ENCODE data around the gene ABCE1.
"Not testable (repeated sequence)": the region's sequence is repeated elsewhere in the genome, so short reads cannot be mapped to it uniquely, and the experiment has no call there.

ABCE1 gene

DNA sequence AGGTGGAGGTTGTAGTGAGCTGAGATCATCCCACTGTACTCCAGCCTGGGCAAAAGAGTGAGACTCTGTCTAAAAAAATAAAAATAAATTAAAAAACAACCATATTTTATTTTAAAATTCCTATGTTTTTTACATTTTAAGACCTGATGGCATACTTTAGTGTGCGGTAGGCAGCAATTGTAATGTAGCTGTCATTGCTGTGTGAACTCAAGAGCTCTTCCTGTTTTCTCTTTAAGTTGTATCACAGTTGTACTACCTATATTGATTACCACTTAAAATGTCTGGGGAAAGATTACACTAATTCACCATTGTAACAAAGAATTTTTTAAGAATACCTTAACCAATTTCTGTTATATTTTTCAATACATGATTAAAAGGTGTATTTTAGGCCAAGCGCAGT, 27.3 kb downstream of the ABCE1 start:
- H3K27ac ChIP-seq, result no peak overlapping the region
- H3K4me2 ChIP-seq, result no peak overlapping the region
- peaks cover 0 to 49% (median 18%) of the 10 kb centered on the region in 11 experiments; a peak in 12 of 22 replicates for H4K20me1 ChIP-seq
- H3K36me3 ChIP-seq, result peaks cover 87 to 100% (median 94%) of the 10 kb centered on the region in 11 experiments
- no peak overlapping the region for H3K9ac ChIP-seq
- no peaks in the 10 kb centered on the region for H3K9me3 ChIP-seq (replicated peaks in 1 of 11)
- H3K4me3 ChIP-seq, result no peak overlapping the region
- TF ChIP-seq Cebpa-rat (IDR thresholded peaks at IDR 0.05), result no peak
- H3K4me1 ChIP-seq, result no peaks in the 10 kb centered on the region
- H3K27me3 ChIP-seq, result no peaks in the 10 kb centered on the region

DNA sequence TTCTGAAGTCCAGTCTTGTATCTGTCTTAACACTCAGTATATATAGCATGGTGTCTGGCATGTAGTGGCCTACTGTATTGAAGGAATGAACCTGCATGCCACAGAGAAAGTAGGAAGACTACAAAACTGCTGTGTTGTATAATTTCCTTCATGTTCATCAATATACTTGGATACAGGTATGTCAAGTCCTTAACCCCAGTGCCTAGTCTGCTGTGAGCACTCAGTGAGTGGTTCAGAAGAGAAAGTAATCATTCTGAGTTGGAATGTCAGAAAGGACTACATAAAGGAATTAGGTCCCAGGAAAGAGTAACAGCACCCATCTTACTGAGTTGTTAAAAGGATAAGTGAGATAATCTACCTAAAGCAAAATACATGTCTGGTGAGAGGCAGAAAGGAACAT, 32.0 kb downstream of the ABCE1 start:
- H3K9me3 ChIP-seq (replicated peaks in 1 of 11), result no peaks in the 10 kb centered on the region
- H3K4me2 ChIP-seq, result no peak overlapping the region
- TF ChIP-seq Cebpa-rat (IDR thresholded peaks at IDR 0.05), result no peak
- no peaks in the 10 kb centered on the region for H3K27me3 ChIP-seq
- H3K36me3 ChIP-seq, result peaks cover 45 to 99% (median 72%) of the 10 kb centered on the region in 11 experiments
- peaks cover 5 to 17% (median 8%) of the 10 kb centered on the region in 10 experiments; a peak in 17 of 20 replicates for H3K4me1 ChIP-seq
- no peak overlapping the region for H3K4me3 ChIP-seq
- H4K20me1 ChIP-seq, result peaks cover 2 to 62% (median 26%) of the 10 kb centered on the region in 11 experiments; a peak in 17 of 22 replicates
- no peak overlapping the region for H3K9ac ChIP-seq
- no peak overlapping the region for H3K27ac ChIP-seq

DNA sequence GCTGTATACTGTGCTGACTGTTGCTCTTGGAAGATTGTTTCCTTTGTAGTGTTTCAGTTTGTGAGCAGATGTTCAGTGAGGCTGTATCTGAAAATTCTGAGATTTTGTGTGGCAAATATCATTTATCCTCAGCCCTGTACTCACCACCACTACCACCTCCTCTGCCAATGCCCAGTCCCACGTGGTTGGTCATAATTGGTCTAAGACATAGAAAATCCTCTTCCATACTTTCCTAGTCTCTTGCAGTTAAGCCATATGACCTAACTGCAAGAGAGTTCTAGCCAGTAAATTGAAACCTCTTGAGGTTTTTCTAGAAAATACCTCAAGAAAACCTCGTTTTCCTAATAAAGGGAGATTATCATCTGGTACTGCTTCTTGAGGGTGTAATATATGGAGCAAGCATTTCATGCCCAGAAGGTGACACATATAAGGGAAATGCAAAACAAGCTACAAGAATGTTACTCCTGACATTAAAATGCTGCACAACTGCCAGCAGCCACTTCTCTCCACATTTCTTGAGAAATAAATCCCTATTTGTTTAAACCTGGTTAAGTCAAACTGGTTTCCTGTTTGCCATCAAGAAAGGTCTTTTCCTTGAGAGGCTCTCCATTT, 32.8 kb downstream of the ABCE1 start:
- TF ChIP-seq Cebpa-rat (IDR thresholded peaks at IDR 0.05), result no peak
- H3K4me3 ChIP-seq, result no peak overlapping the region
- no peak overlapping the region for H3K9ac ChIP-seq
- peaks cover 2 to 63% (median 26%) of the 10 kb centered on the region in 11 experiments; a peak in 16 of 22 replicates for H4K20me1 ChIP-seq
- H3K4me2 ChIP-seq, result no peak overlapping the region
- no peaks in the 10 kb centered on the region for H3K9me3 ChIP-seq (replicated peaks in 1 of 11)
- H3K4me1 ChIP-seq, result peaks cover 5 to 17% (median 8%) of the 10 kb centered on the region in 10 experiments; a peak in 17 of 20 replicates
- H3K27me3 ChIP-seq, result no peaks in the 10 kb centered on the region
- H3K36me3 ChIP-seq, result peaks cover 44 to 99% (median 72%) of the 10 kb centered on the region in 11 experiments
- no peak overlapping the region for H3K27ac ChIP-seq

DNA sequence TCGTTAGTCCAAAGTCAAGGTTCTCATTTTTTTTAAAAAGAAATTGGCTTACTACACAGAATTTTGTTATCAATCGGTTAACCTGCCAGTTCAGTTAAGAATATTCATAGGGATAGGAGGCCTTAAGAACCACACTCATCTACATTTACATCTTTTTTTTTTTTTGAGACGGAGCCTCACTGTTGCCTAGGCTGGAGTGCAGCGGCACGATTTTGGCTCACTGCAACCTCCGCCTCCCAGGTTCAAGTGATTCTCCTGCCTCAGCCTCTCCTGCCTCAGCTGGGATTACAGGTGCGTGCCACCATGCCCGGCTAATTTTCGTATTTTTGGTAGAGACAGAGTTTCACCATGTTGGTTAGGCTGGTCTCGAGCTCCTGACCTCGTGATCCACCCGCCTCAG, 33.7 kb downstream of the ABCE1 start:
- H3K36me3 ChIP-seq, result peaks cover 34 to 94% (median 65%) of the 10 kb centered on the region in 11 experiments
- peaks cover 5 to 17% (median 8%) of the 10 kb centered on the region in 10 experiments; a peak in 17 of 20 replicates for H3K4me1 ChIP-seq
- peaks cover 2 to 59% (median 26%) of the 10 kb centered on the region in 11 experiments; a peak in 15 of 22 replicates for H4K20me1 ChIP-seq
- H3K4me3 ChIP-seq, result no peak overlapping the region
- no peaks in the 10 kb centered on the region for H3K9me3 ChIP-seq (replicated peaks in 1 of 11)
- H3K9ac ChIP-seq, result no peak overlapping the region
- no peak overlapping the region for H3K27ac ChIP-seq
- H3K4me2 ChIP-seq, result no peak overlapping the region
- no peaks in the 10 kb centered on the region for H3K27me3 ChIP-seq
- no peak for TF ChIP-seq Cebpa-rat (IDR thresholded peaks at IDR 0.05)

DNA sequence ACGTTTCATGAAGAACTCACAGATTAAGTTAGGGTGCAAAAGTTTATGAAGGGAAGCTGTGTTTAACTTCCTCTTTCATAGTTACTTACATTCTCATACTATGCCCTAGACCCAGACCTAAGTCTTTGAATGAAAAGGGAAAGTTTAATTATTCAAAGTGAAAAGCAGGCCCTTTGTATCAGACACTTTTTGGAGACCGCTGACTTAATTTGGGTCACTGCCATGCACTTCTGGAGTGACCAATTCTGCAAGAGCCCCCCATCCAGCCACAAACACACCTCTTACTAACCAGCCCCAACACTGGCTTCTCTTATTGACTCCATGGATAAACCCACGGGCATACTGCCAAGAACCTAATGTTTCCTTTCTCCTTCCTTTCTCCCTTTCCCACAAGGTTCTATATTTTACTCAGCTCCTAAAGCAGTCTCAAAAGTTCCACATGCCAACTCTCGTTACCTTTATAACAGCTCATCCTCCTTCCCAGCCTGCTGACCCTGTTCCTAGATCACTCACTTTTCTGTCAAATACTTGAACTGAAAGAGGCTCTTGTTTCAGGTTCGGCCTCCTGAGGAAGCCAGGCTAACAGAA, 34.5 kb downstream of the ABCE1 start:
- no peak for TF ChIP-seq Cebpa-rat (IDR thresholded peaks at IDR 0.05)
- peaks cover 2 to 53% (median 26%) of the 10 kb centered on the region in 11 experiments; a peak in 15 of 22 replicates for H4K20me1 ChIP-seq
- H3K4me3 ChIP-seq, result no peak overlapping the region
- H3K36me3 ChIP-seq, result peaks cover 35 to 94% (median 65%) of the 10 kb centered on the region in 11 experiments
- peak overlapping the region in 9 of 11 experiments; percentile 1 to 67 (median 43); a peak in 12 of 22 replicates for H3K4me2 ChIP-seq
- H3K9ac ChIP-seq, result no peak overlapping the region
- H3K27ac ChIP-seq, result peak overlapping the region in 3 of 11 experiments; percentile 7 to 33 (median 19); a peak in 2 of 22 replicates
- peaks cover 5 to 17% (median 8%) of the 10 kb centered on the region in 10 experiments; a peak in 17 of 20 replicates for H3K4me1 ChIP-seq
- no peaks in the 10 kb centered on the region for H3K9me3 ChIP-seq (replicated peaks in 1 of 11)
- no peaks in the 10 kb centered on the region for H3K27me3 ChIP-seq

DNA sequence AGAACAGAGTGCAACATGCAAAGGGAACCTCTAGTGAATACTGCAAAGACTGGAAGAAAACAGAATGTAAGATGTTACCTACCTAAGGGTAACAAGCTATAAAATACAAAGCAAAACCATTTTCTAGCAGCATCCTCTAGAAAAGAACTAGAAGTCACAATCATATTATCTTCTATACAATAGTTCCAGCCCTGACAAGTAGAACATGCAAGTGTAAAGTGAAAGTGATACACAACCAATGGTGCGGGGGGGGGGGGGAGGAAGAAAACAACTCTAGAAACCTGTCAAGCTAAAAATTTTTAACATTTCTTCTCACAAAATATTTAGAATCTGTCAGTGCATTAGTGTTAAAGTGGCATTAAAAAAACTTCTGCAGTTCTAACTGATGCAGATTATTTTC, 38.1 kb downstream of the ABCE1 start:
- not testable (repeated sequence) for H3K9ac ChIP-seq; H3K4me3 ChIP-seq; H3K4me2 ChIP-seq; H3K27ac ChIP-seq; H3K9me3 ChIP-seq (replicated peaks in 1 of 11); H3K27me3 ChIP-seq
- Histone ChIP-seq H3K4me1 (peaks cover 5 to 17% (median 8%) of the 10 kb centered on the region in 10 experiments; a peak in 17 of 20 replicates), H3K36me3 (peaks cover 44 to 94% (median 70%) of the 10 kb centered on the region in 11 experiments), H4K20me1 (peaks cover 2 to 41% (median 15%) of the 10 kb centered on the region in 11 experiments; a peak in 15 of 22 replicates)

DNA sequence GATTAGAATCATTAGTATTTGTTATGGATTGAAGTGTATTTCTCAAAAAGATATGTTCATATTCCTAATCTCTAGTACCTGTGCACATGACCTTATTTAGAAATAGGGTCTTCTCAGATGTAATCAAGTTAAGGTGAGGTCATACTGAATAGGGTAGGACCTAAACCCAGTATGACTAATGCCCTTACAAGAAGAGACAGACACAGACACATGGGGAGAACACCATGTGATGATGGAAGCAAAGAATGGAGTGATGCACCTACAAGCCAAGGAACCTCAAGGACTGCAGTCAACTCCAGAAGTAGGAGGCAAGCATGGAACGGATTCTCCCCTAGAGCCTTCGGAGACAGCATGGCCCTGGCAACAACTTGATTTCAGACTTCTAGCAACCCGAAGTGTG, 50.9 kb downstream of the ABCE1 start:
- no peaks in the 10 kb centered on the region for H3K27me3 ChIP-seq

DNA sequence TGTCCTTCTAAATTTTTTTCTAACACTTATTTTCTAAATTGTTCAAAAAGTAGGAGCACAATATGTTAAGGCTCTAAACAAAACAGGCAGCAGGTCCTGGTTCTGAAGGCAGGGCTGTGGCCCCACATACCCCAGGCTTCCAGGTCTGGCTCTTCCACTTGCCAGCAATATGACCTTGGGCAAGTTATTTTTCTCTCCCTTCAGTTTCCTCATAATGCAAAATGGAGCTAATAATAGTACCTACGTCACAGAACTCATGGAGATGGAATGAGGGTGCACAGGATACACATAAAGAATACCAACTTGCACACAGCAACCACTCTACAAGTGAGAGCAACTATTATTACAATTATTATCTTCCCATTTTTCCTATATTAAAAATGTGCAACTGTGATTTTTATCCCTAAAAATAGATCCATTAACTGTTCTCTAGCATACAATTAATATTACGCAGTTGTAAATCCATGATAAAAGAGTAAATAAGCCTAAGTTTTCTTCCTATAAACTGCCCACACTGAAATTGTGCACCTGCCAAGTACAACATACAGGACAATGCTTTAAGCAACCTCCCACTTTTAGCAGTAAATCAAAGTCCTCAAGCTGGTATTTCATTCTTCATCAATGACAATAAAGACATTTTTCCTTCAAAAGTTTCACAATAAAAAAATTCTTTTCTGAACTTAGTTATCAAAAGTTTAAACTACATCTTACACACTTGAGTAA, 55.2 kb downstream of the ABCE1 start:
- Histone ChIP-seq H3K27ac (no peak overlapping the region), H3K36me3 (peaks cover 89 to 100% (median 99%) of the 10 kb centered on the region in 11 experiments), H3K4me1 (peaks cover 0 to 11% (median 0%) of the 10 kb centered on the region in 10 experiments; a peak in 2 of 20 replicates), H3K4me2 (no peak overlapping the region), H4K20me1 (peaks cover 4 to 54% (median 20%) of the 10 kb centered on the region in 11 experiments; a peak in 15 of 22 replicates), H3K4me3 (no peak overlapping the region), H3K27me3 (no peaks in the 10 kb centered on the region), H3K9ac (peak overlapping the region in 1 of 11 experiments; percentile 24; a peak in 1 of 22 replicates), H3K9me3 (replicated peaks in 1 of 11) (no peaks in the 10 kb centered on the region)
- TF ChIP-seq Cebpa-rat (IDR thresholded peaks at IDR 0.05), result no peak

More for the DNA sequence above, 50.9 kb downstream of the ABCE1 start:
- peaks cover 0 to 22% (median 8%) of the 10 kb centered on the region in 11 experiments; a peak in 8 of 22 replicates for H4K20me1 ChIP-seq
- no peaks in the 10 kb centered on the region for H3K9me3 ChIP-seq (replicated peaks in 1 of 11)
- H3K36me3 ChIP-seq, result peaks cover 98 to 100% (median 100%) of the 10 kb centered on the region in 11 experiments
- H3K27ac ChIP-seq, result no peak overlapping the region
- peaks cover 0 to 2% (median 0%) of the 10 kb centered on the region in 10 experiments; a peak in 2 of 20 replicates for H3K4me1 ChIP-seq
- no peak overlapping the region for H3K4me3 ChIP-seq
- H3K9ac ChIP-seq, result no peak overlapping the region
- no peak for TF ChIP-seq Cebpa-rat (IDR thresholded peaks at IDR 0.05)
- no peak overlapping the region for H3K4me2 ChIP-seq

DNA sequence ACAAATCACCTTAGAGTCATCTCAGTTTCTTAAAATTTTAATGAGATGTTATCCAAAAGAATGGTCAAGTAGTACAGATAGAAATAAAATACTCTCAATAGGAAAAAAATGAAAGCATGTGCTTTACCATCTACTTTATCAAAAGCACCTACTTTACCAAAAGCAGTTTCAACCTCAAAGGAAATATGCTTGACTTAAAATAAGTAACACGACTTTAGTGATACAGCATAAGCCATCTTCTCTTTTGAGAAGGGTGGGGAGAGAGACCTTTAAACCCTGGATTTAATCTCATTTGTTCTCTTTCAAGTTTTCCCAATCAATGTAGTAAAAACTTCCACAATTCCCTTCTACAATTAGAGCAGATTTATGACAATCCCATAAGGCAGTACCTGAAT, 55.8 kb downstream of the ABCE1 start:
- no peak overlapping the region for H3K27ac ChIP-seq
- no peak for TF ChIP-seq Cebpa-rat (IDR thresholded peaks at IDR 0.05)
- H3K9ac ChIP-seq, result no peak overlapping the region
- no peaks in the 10 kb centered on the region for H3K27me3 ChIP-seq
- no peak overlapping the region for H3K4me2 ChIP-seq
- peaks cover 86 to 100% (median 99%) of the 10 kb centered on the region in 11 experiments for H3K36me3 ChIP-seq
- H3K9me3 ChIP-seq (replicated peaks in 1 of 11), result no peaks in the 10 kb centered on the region
- peaks cover 0 to 11% (median 0%) of the 10 kb centered on the region in 10 experiments; a peak in 2 of 20 replicates for H3K4me1 ChIP-seq
- peaks cover 7 to 55% (median 20%) of the 10 kb centered on the region in 11 experiments; a peak in 16 of 22 replicates for H4K20me1 ChIP-seq
- H3K4me3 ChIP-seq, result no peak overlapping the region
